SU-DHL-6 (cell line): ENCODE measurements around the gene MTCH1.

ENCODE experiments used
- H2AFZ ChIP-seq: fragments of 200-600 bp; sonication (generic); 2 replicates; pipeline ENCODE4 v1.6.1; 2014; ENCODE audit warnings: low read depth, mild to moderate bottlenecking, moderate library complexity, mixed read lengths, antibody characterized with exemption, low read length; ENCODE audit not compliant: severe bottlenecking
- H3F3A ChIP-seq: fragments of 200-600 bp; shearing (Covaris generic); 2 replicates; pipeline ENCODE4 v1.6.0; 2016; ENCODE audit warnings: antibody characterized with exemption, mild to moderate bottlenecking; ENCODE audit not compliant: insufficient read depth
- H3K27ac ChIP-seq: fragments of 200-600 bp; sonication (generic); 2 replicates; pipeline ENCODE4 v1.5.1; 2016; ENCODE audit warnings: low read depth, mild to moderate bottlenecking, low read length, moderate library complexity, mixed read lengths
- H3K27me3 ChIP-seq: fragments of 200-600 bp; sonication (generic), shearing (Covaris generic); 2 replicates; pipeline ENCODE4 v1.6.0; 2014; ENCODE audit warnings: mild to moderate bottlenecking, low read length
- H3K36me3 ChIP-seq: fragments of 200-600 bp; sonication (generic); 2 replicates; pipeline ENCODE4 v1.6.1; 2014; ENCODE audit warnings: mild to moderate bottlenecking, low read length, mixed read lengths
- H3K4me2 ChIP-seq: fragments of 300-600, 200-600 bp; shearing (Covaris generic), sonication (generic); 2 replicates; pipeline ENCODE4 v1.6.0; 2014; ENCODE audit warnings: low read length, low read depth, mild to moderate bottlenecking; ENCODE audit not compliant: poor library complexity, severe bottlenecking
- H3K4me3 ChIP-seq: fragments of 200-600 bp; sonication (generic); 2 replicates; pipeline ENCODE4 v1.5.1; 2014; ENCODE audit warnings: antibody characterized with exemption, low read length, mild to moderate bottlenecking, mixed read lengths; ENCODE audit not compliant: insufficient read depth, poor library complexity, severe bottlenecking
- H3K79me2 ChIP-seq: fragments of 200-600 bp; sonication (generic); 2 replicates; pipeline ENCODE4 v1.6.1; 2014; ENCODE audit warnings: mild to moderate bottlenecking, low read length, moderate library complexity; ENCODE audit not compliant: insufficient read depth
- H3K9ac ChIP-seq: fragments of 200-600 bp; sonication (generic); 2 replicates; pipeline ENCODE4 v1.7.0; 2014; ENCODE audit warnings: mild to moderate bottlenecking, low read length
- H3K9me2 ChIP-seq: fragments of 200-600 bp; sonication (generic); replicated peaks from 2 replicates; pipeline ENCODE4 v1.6.1; 2014; ENCODE audit warnings: low read length; ENCODE audit not compliant: insufficient read depth
- H3K9me3 ChIP-seq: fragments of 200-600 bp; sonication (generic); 2 replicates; pipeline ENCODE4 v1.6.1; 2014; ENCODE audit warnings: low read length, mixed read lengths; ENCODE audit not compliant: insufficient read depth
- H4K20me1 ChIP-seq: fragments of 200-600 bp; sonication (generic); 2 replicates; pipeline ENCODE4 v1.6.1; 2014; ENCODE audit warnings: low read depth, mild to moderate bottlenecking, antibody characterized with exemption, low read length, moderate library complexity, mixed read lengths
- EZH2phosphoT487 ChIP-seq: fragments of 200-600 bp; sonication (generic), shearing (Covaris generic); conservative IDR thresholded peaks from 2 replicates; pipeline ENCODE4 v1.6.1; 2018; ENCODE audit warnings: mild to moderate bottlenecking, antibody characterized with exemption, low read length, moderate library complexity, mixed read lengths
- TF ChIP-seq, protein P1 (sequence below): fragments of 200-600 bp; sonication (generic); IDR thresholded peaks from one replicate; pipeline ENCODE4 v1.5.1; 2017; ENCODE audit warnings: antibody characterized with exemption, mild to moderate bottlenecking, low read length, moderate library complexity; ENCODE audit not compliant: insufficient read depth, poor library complexity, severe bottlenecking

MTCH1 gene

DNA sequence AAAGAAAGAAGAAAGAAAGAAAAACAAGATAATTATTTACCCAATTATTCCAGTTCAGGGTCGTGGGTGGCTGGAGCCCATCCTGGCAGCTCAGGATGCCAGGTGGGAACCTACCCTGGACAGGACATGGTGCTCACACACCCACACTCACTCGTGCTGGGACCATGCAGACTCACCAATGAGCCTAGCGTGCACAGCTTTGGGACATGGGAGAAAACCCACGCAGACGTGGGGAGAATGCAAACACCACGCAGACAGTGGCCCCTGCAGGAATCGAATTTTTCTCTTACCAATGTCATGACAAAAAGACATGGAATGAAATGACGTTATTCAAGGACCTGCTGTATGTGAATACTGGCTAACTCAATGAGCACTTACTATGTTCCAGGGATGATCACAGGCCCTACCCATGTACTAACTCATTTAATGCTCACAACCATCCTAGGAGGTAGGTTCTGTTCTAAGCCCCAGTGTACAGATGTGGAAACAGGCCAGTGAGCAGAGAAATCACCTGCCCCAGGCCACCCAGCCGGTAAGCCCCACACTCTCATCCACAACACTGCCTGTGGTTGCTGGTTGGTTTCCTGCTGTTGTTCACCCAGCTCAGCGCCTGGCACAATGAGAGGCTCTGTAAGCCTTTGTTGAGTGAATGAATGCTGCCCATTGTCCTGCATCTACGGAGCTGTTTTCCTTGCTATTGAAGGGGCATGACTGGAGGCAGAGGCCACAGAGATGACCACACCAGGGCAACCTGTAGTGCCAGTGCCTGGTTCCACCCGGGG is 38.2 kb downstream of the MTCH1 start:
- Histone ChIP-seq H3K27me3 (no peaks in the 10 kb centered on the region), H4K20me1 (no peaks in the 10 kb centered on the region), H3K4me2 (peak overlapping the region; percentile 50), H3K9me2 (no peaks in the 10 kb centered on the region), H3K4me3 (peak overlapping the region; percentile 5), H2AFZ (no peak overlapping the region), H3K36me3 (no peaks in the 10 kb centered on the region), H3K27ac (peak overlapping the region; percentile 75), H3K9me3 (no peaks in the 10 kb centered on the region), H3K9ac (0 out of 2 replicates have a peak overlapping the region, but pooled peaks have one; percentile 6), H3F3A (peaks cover 27% of the 10 kb centered on the region), H3K79me2 (no peaks in the 10 kb centered on the region)
- no peak for TF ChIP-seq EZH2phosphoT487
- TF ChIP-seq, protein P1, sequence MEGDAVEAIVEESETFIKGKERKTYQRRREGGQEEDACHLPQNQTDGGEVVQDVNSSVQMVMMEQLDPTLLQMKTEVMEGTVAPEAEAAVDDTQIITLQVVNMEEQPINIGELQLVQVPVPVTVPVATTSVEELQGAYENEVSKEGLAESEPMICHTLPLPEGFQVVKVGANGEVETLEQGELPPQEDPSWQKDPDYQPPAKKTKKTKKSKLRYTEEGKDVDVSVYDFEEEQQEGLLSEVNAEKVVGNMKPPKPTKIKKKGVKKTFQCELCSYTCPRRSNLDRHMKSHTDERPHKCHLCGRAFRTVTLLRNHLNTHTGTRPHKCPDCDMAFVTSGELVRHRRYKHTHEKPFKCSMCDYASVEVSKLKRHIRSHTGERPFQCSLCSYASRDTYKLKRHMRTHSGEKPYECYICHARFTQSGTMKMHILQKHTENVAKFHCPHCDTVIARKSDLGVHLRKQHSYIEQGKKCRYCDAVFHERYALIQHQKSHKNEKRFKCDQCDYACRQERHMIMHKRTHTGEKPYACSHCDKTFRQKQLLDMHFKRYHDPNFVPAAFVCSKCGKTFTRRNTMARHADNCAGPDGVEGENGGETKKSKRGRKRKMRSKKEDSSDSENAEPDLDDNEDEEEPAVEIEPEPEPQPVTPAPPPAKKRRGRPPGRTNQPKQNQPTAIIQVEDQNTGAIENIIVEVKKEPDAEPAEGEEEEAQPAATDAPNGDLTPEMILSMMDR: no peak

DNA sequence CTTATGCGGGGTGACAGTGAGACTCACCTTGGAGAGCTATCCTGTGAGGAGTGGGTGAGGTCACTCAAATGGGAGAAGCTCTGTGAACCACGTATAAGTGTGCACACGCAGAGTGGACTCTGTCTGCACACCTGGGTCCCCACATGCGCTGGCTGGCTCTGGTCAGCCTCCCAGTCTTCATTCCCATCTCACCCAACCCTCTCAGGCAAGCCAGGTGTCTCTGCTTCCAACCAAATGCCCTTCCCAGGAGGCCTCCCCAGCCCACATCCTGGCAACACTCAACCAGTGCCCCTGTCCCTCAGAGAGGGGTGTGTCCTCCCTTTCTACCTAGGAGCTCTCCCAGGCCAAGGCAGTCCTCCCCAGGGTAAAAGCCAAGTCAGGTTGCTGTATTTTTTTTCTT is 39.5 kb downstream of the MTCH1 start:
- TF ChIP-seq, protein P1: no peak
- Histone ChIP-seq H3K27me3 (no peaks in the 10 kb centered on the region), H3K27ac (peak overlapping the region; percentile 75)

DNA sequence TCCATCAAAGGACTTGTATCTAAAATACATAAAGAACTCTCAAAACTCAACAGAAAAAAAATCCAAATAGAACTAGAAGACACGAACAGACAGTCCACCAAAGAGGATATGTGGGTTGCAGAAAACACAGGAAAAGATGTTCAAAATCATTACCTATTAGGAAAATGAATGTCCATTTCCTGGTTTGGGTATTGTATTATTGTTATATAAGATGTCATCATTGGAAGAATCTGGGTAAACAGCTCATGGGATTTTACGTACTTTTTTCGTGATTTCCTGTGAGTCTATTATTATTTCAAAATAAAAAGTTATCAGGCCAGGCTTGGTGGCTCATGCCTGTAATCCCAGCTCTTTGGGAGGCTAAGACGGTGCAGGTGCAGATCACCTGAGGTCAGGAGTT is 40.7 kb downstream of the MTCH1 start:
- Histone ChIP-seq H3K79me2 (no peaks in the 10 kb centered on the region), H3K9me3 (no peaks in the 10 kb centered on the region), H3K9ac (no peak overlapping the region), H3K4me3 (no peak overlapping the region), H3K27ac (peak overlapping the region; percentile 75), H3K36me3 (no peaks in the 10 kb centered on the region), H3K27me3 (no peaks in the 10 kb centered on the region), H4K20me1 (no peaks in the 10 kb centered on the region), H3K9me2 (no peaks in the 10 kb centered on the region), H3K4me2 (peak overlapping the region; percentile 32), H2AFZ (no peak overlapping the region), H3F3A (peaks cover 27% of the 10 kb centered on the region)
- TF ChIP-seq EZH2phosphoT487: no peak
- TF ChIP-seq, protein P1: no peak

More for the DNA sequence above, 39.5 kb downstream of the MTCH1 start:
- Histone ChIP-seq H3K36me3 (no peaks in the 10 kb centered on the region), H3K4me2 (peak overlapping the region; percentile 32), H3K4me3 (no peak overlapping the region), H3K79me2 (no peaks in the 10 kb centered on the region), H3K9ac (peak overlapping the region; percentile 6; the same call in 1 of the 2 replicates), H4K20me1 (no peaks in the 10 kb centered on the region), H2AFZ (no peak overlapping the region), H3K9me2 (no peaks in the 10 kb centered on the region), H3K9me3 (no peaks in the 10 kb centered on the region), H3F3A (peaks cover 27% of the 10 kb centered on the region)
